Activated T-cell treated with anti-CD3 and anti-CD28 coated beads for 1 hour (primary cell): ENCODE data around the gene ASPDH.
"Not testable (repeated sequence)": the region's sequence is repeated elsewhere in the genome, so short reads cannot be mapped to it uniquely, and the experiment has no call there.

Source experiments
- DNase-seq: peaks from one replicate; pipeline ENCODE4 v3.0.0-alpha.2; 2020; ENCODE audit warnings: low read depth

ASPDH gene

GRCh38 chr19:50547385-50548190, 33.9 kb upstream of the ASPDH start:
- no peak for DNase-seq

GRCh38 chr19:50546527-50547221, 33.0 kb upstream of the ASPDH start:
- no peak for DNase-seq

GRCh38 chr19:50542943-50543342, 29.2 kb upstream of the ASPDH start:
- no peak for DNase-seq

GRCh38 chr19:50537769-50538230, 24.1 kb upstream of the ASPDH start:
- peak; percentile 54 for DNase-seq

- DNase-seq = no peak
These were observed 23.6 kb upstream of the ASPDH start for GRCh38 chr19:50537306-50537685.

- no peak for DNase-seq
These were observed 23.1 kb upstream of the ASPDH start for GRCh38 chr19:50536662-50537305.

- DNase-seq = no peak
These were observed 22.0 kb upstream of the ASPDH start for GRCh38 chr19:50535672-50536187.

GRCh38 chr19:50534478-50534877, 20.8 kb upstream of the ASPDH start:
- DNase-seq = no peak

- no peak for DNase-seq
These were observed 19.2 kb upstream of the ASPDH start for GRCh38 chr19:50532952-50533351.

GRCh38 chr19:50531171-50531612, 17.5 kb upstream of the ASPDH start:
- DNase-seq = no peak

- not testable (repeated sequence) for DNase-seq
These were observed 14.3 kb upstream of the ASPDH start for GRCh38 chr19:50528052-50528451.

GRCh38 chr19:50522881-50523280, 9.2 kb upstream of the ASPDH start:
- no peak for DNase-seq

GRCh38 chr19:50520822-50521465, 7.2 kb upstream of the ASPDH start:
- DNase-seq = no peak

GRCh38 chr19:50519006-50519575, 5.4 kb upstream of the ASPDH start:
- DNase-seq = no peak

- DNase-seq = no peak
These were observed 4.6 kb upstream of the ASPDH start for GRCh38 chr19:50518091-50519005.

- DNase-seq = no peak
These were observed 4.0 kb upstream of the ASPDH start for GRCh38 chr19:50517704-50518075.

- no peak for DNase-seq
These were observed 3.4 kb upstream of the ASPDH start for GRCh38 chr19:50516964-50517703.

GRCh38 chr19:50516456-50516855, 2.7 kb upstream of the ASPDH start:
- no peak for DNase-seq

- no peak for DNase-seq
These were observed 1.5 kb upstream of the ASPDH start for GRCh38 chr19:50515168-50515561.
